NCI-H146 treated with DMSO at 0.1 percent for 48 hours (cell line): ENCODE data around the gene LSM14B.
"Not testable (repeated sequence)": the region's sequence is repeated elsewhere in the genome, so short reads cannot be mapped to it uniquely, and the experiment has no call there.

Experiments used
- DNase-seq: peaks from one replicate; lab custom pipeline; 2025; ENCODE audit not compliant: unreplicated experiment; lab: John Stamatoyannopoulos, UW

LSM14B gene

GRCh38 chr20:62121776-62122653 lies at the start of gene LSM14B:
LSM14B (plus strand) TSS chr20:62122475; CDS start chr20:62122667, 192 bp downstream.
- peak; percentile 88 for DNase-seq

DNA sequence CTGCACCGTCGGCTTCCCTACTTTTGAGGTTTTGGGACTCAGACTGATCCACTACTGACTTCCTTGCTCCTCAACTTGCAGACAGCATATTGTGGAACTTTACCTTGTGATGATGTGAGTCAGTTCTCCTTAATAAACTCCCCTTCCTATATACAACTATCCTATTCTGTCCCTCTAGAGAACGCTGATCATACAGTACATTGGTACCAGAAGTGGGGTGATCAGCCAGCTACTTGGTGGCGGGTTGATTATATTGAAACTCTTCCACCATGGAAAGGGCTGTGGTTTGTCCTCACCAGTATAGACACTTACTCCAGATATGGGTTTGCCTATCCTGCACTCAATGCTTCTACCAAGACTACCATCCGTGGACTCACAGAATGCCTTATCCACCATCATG lies 49.0 kb upstream of the LSM14B start:
- DNase-seq, result no peak

DNA sequence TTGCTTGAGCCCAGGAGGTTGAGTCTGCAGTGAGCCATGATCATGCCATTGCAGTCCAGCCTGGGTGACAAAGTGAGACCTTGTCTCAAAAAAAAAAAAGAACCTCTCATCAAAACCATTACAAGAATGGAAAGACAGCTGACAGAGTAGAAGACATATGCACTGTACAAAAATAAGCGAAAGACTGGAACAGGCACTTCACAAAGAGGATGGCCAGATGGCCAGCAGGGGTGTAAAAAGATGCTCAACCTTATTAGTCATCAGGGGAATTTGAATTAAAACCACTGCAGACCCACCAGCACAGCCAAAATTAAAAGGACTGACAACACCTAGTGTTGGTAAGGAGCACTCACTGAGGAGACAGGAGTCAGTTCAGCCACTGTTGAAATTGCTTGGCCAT lies 43.1 kb upstream of the LSM14B start:
- DNase-seq, result no peak

DNA sequence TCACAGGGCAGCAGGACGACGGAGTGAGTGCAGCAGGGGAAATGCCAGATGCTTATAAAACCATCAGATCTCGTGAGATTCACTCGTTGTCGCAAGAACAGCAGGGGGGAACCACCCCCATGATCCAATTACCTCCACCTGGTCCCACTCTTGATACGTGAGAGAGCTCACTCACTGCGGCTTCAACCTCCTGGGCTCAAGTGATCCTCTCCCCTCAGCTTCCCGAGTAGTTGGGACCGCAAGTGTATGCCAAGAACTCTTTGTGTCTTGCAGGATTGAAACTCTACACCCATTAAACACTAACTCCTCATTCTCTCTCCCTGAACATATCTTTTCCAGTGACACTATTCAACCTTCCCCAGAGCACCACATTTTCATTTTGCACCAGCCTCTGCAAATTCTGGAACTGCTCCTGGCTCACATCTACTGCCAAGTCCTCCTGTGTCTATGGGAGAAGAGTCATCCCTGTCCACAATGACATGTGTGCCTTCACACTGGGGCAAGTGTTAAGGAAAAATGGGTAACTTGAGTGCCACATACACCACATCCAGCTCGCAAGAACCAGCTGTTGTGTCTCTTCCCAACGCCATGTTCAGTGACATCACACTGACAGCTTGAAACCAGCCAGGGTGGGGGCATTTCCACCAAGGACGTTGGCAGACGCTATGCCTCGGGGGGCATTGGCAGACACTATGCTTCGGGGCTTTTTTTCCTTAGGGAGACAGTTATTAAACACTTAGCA lies 41.9 kb upstream of the LSM14B start:
- no peak for DNase-seq

- DNase-seq, result no peak
Observed at GRCh38 chr20:62083312-62083711, 39.0 kb upstream of the LSM14B start.

GRCh38 chr20:62084224-62084623 lies 38.1 kb upstream of the LSM14B start:
- DNase-seq, result not testable (repeated sequence)

- no peak for DNase-seq
Observed at GRCh38 chr20:62085206-62085605, 37.1 kb upstream of the LSM14B start.

- no peak for DNase-seq
Observed at GRCh38 chr20:62087227-62087626, 35.0 kb upstream of the LSM14B start.

- no peak for DNase-seq
Observed at GRCh38 chr20:62087632-62088031, 34.6 kb upstream of the LSM14B start.

- DNase-seq, result no peak
Observed at GRCh38 chr20:62088258-62089127, 33.8 kb upstream of the LSM14B start.

GRCh38 chr20:62089393-62089792 lies 32.9 kb upstream of the LSM14B start:
- DNase-seq, result no peak

- no peak for DNase-seq
Observed at GRCh38 chr20:62096421-62097380, 25.6 kb upstream of the LSM14B start.

GRCh38 chr20:62097881-62098407 lies 24.3 kb upstream of the LSM14B start:
- no peak for DNase-seq

DNA sequence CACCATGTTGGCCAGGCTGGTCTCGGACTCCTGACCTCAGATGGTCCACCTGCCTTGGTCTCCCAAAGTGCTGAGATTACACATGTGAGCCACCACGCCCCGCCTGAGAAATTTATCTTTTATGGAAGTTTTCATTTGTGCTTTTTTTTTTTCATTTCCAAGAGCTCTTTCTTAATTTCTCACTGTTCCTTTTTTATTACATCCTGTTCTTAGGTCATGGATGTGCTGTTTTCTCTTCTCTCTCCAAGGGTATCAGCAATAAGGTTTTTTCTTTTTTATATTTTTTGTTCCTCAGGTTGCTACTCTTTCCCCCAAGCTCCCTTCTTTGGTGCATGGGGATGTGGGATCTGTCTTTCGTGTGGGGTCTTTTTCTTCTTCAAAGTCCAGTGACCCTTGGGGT lies 21.2 kb upstream of the LSM14B start:
- no peak for DNase-seq

- no peak for DNase-seq
Observed at GRCh38 chr20:62103508-62104233, 18.6 kb upstream of the LSM14B start.

- no peak for DNase-seq
Observed at GRCh38 chr20:62104234-62104789, 18.0 kb upstream of the LSM14B start.

GRCh38 chr20:62104791-62105345 lies 17.4 kb upstream of the LSM14B start:
- no peak for DNase-seq

DNA sequence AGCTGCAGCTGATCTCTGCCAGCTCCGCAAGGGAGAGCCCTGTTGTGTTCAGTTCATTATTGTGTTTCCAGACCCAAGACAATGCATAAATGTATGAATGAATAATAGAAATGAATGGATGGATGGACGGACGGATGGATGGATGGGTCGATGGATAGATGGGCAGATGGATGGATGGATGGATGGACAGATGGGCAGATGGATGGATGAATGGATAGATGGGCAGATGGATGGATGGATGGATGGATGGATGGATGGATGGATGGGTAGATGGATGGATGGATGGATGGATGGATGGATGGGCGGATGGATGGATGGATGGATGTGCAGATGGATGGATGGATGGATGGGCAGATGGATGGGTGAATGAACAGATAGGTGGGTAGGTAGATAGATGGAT lies 16.7 kb upstream of the LSM14B start:
- DNase-seq, result no peak

- DNase-seq, result no peak
Observed at GRCh38 chr20:62111148-62111547, 11.1 kb upstream of the LSM14B start.
